SK-MEL-5 (cell line): Measurements from ENCODE around the gene ENTPD3. TPM values are rescaled to one million over a fixed set of nuclear protein-coding genes. Genes with fewer than 3 reads are reported as not detected.

Experiments used
- DNase-seq: peaks from one replicate; pipeline ENCODE4 v3.0.0-alpha.2; 2016; ENCODE audit warnings: low read depth, low spot score
- in situ Hi-C: cut with HindIII; loops from 2 replicates; pipeline ENCODE4 v1.10.0; 2016; ENCODE audit warnings: low sequenced_read_pairs, high pct_unique_total_duplicates, low pct_unique_long_range_greater_than_20kb
- total RNA-seq: library from RNA; depleted of rRNA; stranded (reverse); fragments of >200 nt; shearing (Covaris generic); gene quantifications from 2 replicates; pipeline ENCODE4 v1.2.3, GENCODE V29; 2014

The ENTPD3 gene
- total RNA-seq, 1 experiment from 2014 or later, result not detected

DNA sequence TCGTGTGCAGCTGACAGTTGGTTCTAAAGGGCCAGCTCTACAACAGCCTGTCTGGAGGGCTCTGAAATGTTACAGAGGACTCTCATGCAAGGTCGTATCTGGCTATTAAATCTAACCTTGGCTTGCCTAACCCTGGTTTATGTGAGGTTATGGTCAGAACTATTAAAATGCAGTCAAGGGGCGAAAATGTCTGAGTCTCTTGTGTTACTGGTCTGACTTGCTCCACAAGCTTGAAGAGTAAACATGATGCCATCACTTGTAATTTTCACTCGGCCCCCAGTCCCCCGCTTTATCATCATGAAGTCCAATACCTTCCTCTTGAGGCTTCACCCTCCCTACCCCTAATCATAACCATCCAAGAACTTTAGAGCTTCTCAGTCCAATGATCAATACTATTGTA is 9.4 kb downstream of the ENTPD3 start:
- in situ Hi-C loops, result no loop called here
- no peak for DNase-seq

DNA sequence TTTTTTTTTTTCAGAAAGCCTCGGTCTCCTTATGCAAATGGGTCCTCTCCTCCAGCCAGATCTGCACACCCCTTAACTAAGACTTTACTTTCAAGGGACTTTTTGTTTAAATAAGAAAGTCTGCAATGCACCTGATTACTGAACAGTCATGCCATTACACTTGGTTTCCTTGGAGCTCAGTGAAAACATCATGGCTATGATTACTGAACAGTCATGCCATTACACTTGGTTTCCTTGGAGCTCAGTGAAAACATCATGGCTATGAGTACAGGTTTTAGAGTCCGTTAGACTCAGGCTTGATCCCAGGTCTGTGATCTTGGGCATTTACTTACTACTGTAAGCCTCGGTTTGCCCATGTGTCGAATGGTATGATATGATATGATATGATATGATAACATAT is 10.1 kb downstream of the ENTPD3 start:
- DNase-seq, result no peak
- in situ Hi-C loops, result no loop called here

DNA sequence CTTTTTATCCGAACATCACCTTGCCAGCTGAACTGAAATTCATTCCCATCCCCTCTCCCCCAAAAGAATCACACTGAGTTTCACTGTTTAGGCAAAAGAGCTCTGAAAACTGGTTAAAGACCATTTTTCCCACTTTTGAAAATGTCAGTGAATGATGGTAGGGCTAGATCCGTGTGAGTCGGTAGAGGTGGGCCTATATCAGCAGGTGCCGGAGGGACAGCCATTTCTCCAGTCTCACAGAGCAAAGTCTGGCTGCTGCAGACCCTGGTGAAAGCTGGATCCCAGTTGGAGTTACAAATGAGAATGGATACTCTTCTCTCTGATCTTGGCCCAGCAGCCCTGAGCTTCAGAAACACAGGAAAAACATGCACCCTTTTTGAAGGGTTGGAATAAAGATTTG is 10.9 kb downstream of the ENTPD3 start:
- in situ Hi-C loops, result no loop called here
- no peak for DNase-seq

DNA sequence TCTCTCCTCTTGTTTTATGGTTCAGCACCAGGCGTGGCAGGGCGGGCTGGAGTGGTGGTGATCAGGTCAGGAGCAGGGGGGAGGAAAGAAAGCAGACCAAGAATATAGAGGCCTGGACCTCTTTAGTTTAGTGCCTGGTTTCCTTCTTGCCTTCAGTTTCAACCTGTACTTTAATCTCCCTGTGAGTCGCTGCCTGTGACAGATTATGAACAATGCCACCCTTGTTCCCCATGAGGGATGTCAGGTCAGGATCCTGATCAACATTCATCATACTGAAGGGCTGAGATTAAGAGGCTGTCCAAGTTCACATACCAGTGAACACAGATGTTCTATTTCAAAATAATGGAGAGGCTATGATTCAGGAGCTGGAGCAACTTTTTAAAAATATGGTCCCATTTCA is 11.4 kb downstream of the ENTPD3 start:
- DNase-seq, result peak; percentile 16
- in situ Hi-C loops, result no loop called here

DNA sequence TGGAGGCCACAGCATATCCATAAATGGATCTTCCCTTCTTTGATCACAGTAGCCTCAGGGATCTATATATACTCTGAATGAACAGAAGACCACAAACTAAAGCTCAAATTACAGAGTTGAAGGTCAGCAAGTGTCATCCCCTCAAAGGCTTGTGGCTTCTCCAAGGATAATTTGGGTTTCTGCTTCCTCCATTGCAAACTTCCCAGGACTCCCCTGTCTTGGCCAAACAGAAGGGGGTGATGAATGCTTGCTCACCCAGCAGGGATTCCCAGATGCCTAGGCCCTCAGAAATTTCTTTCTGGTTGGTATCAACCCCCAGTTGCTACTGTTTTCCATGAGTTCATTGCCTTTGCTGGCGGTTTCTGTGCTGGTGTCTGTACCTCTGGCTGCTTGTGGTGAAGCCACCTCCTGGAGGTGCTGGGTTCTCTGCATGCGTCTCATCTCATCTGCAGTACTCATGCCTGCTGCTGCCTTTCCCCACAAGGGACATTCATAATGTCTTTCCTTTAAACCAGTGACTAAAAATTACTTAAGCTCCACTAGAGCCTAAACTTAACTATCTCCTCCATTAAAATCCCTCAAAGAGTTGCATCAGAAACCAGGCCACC is 17.7 kb downstream of the ENTPD3 start:
- DNase-seq, result no peak
- in situ Hi-C loops, result no loop called here

DNA sequence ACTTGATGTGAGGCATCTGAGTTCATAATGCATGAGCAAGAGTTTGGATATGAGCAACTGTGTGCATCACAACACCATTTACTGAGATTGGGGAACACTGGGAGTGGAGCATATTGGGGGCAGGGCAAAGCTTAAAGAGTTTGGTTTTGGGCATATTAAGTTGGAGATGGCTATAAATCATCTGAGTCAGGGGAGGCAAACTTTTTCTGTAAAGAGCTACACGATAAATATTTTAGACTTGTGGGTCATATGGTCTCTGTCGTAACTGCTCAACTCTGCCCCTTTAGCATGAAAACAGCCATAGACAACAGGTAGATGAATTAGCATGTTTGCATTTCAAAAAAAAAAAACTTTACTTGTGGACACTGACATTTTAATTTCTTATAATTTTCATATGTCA is 20.0 kb downstream of the ENTPD3 start:
- in situ Hi-C loops, result no loop called here
- DNase-seq, result no peak

DNA sequence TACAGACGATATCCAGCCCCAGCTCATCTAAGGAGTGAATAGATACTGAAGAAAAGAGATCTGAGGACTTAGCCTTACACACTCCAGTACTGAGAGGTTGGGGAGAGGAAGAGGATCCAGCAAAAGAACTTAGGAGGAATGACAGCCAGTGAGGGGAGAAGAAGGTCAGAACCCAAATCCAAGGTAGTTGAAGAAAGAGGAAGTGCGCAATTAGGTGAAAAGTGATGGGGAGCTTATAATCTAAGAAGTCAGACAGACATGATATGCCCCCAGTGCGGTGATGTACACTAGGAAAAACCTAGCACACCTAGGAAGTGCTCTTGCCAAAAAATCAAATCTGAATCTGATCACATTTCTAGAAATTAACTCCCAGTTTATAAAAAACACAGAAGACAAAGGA is 20.6 kb downstream of the ENTPD3 start:
- in situ Hi-C loops, result no loop called here
- no peak for DNase-seq

DNA sequence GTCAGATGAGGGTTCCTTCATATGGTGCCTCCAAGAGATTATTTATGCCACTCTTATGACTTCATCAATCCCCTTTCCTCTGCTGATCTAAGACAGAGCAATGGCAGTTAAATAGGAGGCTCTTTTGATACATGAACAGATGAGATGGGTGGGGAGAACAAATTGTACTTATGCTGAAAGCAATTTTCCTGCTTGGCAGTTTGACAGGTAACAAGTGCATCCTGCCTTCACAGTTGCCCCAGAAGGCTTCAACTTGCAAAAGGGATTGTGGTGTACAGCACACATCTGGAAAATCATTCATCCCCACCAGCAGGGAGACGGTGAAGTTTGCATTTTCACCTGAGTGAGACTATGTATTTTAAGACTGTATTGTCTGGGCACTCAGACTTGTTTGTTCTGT is 27.3 kb downstream of the ENTPD3 start:
- DNase-seq, result no peak
- in situ Hi-C loops, result no loop called here

DNA sequence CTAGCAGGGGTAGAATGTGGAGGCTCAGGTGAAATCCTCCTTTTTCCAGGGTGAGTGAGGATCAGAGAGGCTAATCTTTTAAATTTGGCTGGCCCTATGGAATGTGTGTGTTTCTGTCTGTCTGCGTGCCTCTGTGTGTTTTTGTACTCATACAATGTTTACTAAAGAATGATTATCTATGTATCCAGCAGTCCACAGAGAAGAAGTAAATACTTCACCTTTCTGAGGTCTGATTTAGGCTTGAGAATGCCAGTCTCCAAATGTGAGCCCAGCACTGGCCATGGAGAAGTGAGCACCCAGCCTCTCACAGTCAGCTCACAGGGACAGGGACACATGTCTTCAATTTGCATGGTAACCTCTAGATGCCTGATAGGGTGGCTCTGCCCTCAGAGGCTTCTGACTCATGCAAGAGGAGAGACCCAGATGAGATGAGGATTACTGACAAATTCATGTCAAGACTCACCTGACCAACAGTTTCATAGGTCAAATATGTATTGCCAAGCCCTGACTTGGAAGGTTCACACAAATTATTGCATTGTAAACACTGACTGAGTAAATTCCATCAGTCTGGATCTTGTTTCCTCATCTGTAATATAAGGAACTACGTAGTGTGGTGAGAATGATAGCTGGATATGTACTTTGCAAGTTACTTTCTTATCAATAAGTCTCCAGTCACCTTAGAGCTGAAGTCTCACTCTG is 31.0 kb downstream of the ENTPD3 start:
- in situ Hi-C loops, result no loop called here

DNA sequence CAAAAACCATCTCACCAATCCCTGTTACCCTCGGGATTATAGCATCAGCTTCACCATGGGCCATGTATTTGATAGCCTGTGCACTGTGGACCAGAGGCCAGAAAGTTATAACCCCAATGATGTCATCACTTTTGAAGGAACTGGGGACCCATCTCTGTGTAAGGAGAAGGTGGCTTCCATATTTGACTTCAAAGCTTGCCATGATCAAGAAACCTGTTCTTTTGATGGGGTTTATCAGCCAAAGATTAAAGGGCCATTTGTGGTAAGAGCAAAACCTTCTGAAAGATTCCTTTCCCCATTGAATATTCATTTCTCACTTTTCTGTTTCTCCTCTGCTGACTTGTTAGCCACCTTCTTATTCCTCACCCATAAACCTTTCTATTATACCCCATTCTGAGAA is 35.9 kb downstream of the ENTPD3 start:
- DNase-seq, result no peak
- in situ Hi-C loops, result no loop called here

More for the DNA sequence above, 31.0 kb downstream of the ENTPD3 start:
- no peak for DNase-seq

DNA sequence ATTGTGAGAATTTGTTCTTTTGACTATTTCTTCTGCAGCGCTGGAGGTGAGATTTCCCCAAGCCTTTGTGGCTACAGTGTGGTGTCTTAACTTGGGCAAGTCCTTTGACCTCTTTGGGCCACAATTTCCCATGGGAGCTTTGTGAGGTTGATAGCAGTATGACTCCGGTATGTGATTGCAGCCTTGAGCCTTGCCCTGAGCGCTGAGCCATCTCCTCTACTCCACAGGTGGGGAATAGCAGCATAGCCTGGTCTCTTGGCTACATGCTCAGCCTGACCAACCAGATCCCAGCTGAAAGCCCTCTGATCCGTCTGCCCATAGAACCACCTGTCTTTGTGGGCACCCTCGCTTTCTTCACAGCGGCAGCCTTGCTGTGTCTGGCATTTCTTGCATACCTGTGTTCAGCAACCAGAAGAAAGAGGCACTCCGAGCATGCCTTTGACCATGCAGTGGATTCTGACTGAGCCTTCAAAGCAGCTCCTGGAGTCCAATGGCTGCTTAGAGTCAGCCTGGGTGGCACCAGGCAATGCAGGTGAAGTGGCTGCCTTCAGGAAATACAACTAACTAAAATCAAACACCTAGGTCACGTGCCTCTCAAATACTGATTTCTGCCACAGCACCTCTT is 40.2 kb downstream of the ENTPD3 start:
- in situ Hi-C loops, result no loop called here
- no peak for DNase-seq

DNA sequence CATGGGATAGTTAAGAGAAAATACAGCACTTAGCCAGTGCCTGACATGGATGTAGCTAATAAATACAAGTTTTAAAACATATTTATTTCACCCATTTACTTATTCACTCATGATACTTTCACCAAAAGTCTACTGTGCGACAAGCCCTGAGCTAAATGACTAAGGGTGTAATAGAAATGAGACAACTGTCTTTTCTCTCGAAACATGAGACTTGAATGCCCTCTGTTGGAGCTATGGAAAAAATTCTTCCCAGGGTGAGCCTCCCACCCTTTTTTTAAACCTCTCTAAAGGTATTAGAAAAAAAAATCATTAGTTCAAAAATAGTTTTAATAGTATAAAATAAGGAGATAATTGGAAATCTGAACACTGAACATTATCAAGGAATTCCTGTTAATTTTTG is 45.8 kb downstream of the ENTPD3 start:
- in situ Hi-C loops, result no loop called here
- peak; percentile 41 for DNase-seq

DNA sequence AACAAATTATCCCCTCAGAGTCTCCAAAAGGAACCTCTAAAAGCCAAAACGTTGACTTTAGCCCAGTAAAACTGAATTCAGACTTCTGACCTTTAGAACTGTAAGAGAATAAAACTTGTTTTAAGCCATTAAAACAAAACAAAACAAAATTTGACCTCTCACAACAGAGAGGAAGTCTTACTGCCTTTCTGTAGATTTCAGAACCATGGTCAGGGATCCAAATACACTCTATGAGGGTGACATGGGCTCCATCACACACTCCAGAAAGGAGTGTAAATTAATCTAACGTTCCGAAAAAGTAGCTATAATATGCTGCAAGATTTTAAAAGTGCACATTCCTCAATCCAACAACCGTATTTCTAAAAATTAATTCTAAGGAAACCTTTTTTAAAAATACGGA is 50.9 kb downstream of the ENTPD3 start:
- DNase-seq, result no peak
- in situ Hi-C loops, result no loop called here

DNA sequence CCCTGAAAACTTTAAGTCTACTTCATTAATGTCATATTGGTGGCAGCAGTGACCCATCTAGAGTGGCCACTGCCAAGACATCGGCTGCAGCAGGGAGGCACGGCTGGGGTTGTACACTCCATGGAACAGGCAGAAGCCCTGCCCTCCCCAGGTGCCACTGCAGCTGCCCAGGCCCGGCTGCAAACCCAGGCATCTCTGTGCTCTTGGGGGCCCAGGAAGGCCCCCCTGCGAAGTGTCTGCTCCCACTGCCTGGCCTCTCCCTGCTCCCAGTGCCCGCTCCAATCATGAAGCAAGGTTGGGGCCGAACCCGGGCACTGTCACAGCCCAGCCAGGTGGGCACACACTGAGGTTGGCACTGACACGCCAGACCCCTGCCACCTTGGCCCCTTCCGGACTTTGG is 58.1 kb downstream of the ENTPD3 start:
- in situ Hi-C loops, result no loop called here
- DNase-seq, result no peak

DNA sequence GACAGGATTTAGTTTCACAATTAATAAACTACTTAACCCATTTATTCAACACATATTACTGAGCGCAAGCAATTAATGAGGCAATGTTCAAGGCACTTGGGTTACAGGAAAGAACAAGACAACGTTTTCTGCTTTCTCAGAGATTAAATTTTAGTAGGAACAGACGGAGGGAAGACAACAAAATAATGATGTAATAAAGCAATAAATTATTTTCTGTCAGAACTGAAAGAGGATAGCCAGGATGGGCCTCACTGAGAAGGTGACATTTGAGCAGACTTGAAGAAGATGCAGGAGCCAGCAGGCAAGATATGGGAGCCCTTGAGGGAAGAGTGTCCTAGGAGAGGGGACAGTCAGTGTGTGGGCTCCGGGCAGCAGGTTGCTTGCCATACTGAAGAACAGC is 58.9 kb downstream of the ENTPD3 start:
- DNase-seq, result no peak
- in situ Hi-C loops, result no loop called here

DNA sequence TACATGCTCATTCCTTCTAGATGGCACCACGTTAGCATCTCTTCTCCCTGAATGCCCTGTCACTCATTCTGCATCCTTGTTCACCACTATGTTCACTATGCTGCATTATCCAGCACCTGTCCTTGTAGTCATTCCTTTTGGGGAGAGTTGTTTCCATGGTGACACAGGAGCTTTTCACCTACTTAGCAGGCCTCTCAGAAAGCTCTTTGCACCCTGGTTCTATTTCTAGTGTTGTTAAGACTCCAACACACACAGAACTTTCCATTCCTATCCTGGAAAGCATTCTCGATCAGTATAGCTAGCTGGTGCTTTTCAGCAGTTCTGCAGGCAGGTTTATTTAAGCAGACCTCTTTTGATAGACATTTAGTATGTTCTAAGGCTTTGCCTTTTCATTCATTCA is 63.5 kb downstream of the ENTPD3 start:
- in situ Hi-C loops, result no loop called here
- DNase-seq, result no peak

DNA sequence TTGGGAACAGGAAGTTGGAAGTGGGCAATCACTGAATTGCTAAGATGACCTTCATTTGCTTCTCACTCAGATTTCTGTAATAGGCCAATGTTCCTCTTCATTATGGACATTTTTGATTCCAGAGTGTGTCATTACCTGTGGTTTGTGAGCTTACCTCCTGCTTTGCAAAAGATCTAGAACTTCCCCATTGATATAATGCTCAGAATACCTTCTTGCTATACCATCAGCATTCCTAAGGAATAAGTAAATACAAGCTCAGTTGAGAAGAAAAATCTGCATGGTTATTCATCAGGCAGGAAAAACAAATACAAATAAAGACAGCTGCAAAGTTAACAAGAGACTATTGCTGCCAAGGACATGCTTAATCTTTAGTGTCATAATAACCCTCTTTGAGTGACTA is 64.6 kb downstream of the ENTPD3 start:
- DNase-seq, result no peak
- in situ Hi-C loops, result no loop called here

DNA sequence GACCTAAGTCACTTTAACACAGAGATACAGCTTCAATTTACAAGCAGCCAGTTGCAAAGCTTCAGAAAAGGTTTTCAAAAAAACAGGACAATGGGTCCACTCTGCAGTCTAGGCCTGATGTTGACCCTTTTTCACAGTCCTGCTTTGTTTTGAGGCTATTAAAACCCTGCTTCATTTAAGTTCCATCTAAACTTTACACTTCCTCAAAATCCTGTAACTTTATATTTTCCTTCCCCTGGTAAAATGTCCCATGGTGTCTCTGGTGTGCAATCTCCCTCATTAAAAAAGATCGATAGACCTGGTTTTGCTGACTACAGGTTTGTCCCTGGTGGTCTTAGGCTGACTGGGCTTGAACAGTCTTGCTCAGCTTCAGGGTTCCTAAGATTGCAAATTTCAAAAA is 65.1 kb downstream of the ENTPD3 start:
- in situ Hi-C loops, result no loop called here
- no peak for DNase-seq

DNA sequence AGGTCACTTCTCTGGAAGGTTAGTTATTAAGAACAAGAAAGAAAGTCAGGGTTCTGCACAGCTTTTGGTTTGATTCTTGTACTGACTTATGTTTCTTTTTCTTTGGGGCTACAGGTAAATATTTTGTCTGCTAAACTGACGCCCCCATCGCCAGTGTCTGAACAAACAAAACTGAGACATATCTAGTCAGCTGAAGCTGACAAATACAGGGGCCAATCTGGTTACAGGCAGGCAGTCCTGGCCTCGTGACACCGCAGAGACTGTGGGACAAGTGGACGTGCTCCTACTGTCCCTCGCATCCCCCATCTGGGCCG is 65.5 kb downstream of the ENTPD3 start:
- no peak for DNase-seq
- in situ Hi-C loops, result no loop called here
